WTC11 (cell line): Measurements from ENCODE around the gene HOXA10. TPM values are rescaled to one million over a fixed set of nuclear protein-coding genes. Genes with fewer than 3 reads are reported as not detected.
A peak's percentile ranks its signal among the peaks of the same experiment; 100 is the strongest.

ENCODE experiments used
- ATAC-seq: fragments of 200-7000 bp; cut with Tn5 transposase; 2 replicates; pipeline ENCODE4 v1.10.0; 2021; ENCODE audit warnings: mild to moderate bottlenecking, moderate library complexity
- CTCF ChIA-PET: fragments of 300-600 bp; sonication (Branson Sonifier 250); formaldehyde crosslinking; loops from one replicate; lab custom pipeline; 2021; ENCODE audit warnings: antibody characterized with exemption; lab: Charles Lee
- POLR2A ChIA-PET: fragments of 350-600 bp; sonication (Branson Sonifier 250); formaldehyde crosslinking; loops from one replicate; lab custom pipeline; 2021; ENCODE audit warnings: antibody characterized with exemption; lab: Charles Lee
- DNase-seq: peaks from one replicate; pipeline ENCODE4 v3.0.0; 2021; ENCODE audit warnings: low spot score
- H3K27ac Mint-ChIP-seq: 2 replicates; pipeline ENCODE4 v1.8.0; 2021; ENCODE audit warnings: mixed read lengths
- H3K27me3 Mint-ChIP-seq: 2 replicates; pipeline ENCODE4 v1.8.0; 2021; ENCODE audit warnings: low read depth, mild to moderate bottlenecking, moderate library complexity, mixed read lengths
- H3K36me3 Mint-ChIP-seq: 2 replicates; pipeline ENCODE4 v1.8.0; 2021; ENCODE audit warnings: mixed read lengths
- H3K4me1 Mint-ChIP-seq: 2 replicates; pipeline ENCODE4 v1.8.0; 2022; ENCODE audit warnings: mixed read lengths
- H3K4me3 Mint-ChIP-seq: 2 replicates; pipeline ENCODE4 v1.8.0; 2021; ENCODE audit warnings: mild to moderate bottlenecking, moderate library complexity, mixed read lengths
- H3K9me3 Mint-ChIP-seq: 2 replicates; pipeline ENCODE4 v1.8.0; 2021; ENCODE audit warnings: mixed read lengths
- ATF1 ChIP-seq: sonication (generic); formaldehyde crosslinking; IDR thresholded peaks from 2 replicates; pipeline ENCODE4 v1.8.1; 2023; ENCODE audit warnings: mild to moderate bottlenecking, moderate library complexity, missing genetic modification reagents
- FOXJ3 ChIP-seq: sonication (generic); formaldehyde crosslinking; IDR thresholded peaks from 2 replicates; pipeline ENCODE4 v1.9.0; 2021; ENCODE audit warnings: missing genetic modification reagents, mild to moderate bottlenecking, borderline replicate concordance
- FOXK1 ChIP-seq: sonication (generic); formaldehyde crosslinking; IDR thresholded peaks from 2 replicates; pipeline ENCODE4 v1.8.0; 2022; ENCODE audit warnings: mild to moderate bottlenecking, moderate library complexity, missing genetic modification reagents
- HMGA2 ChIP-seq: fragments of 250-450 bp; sonication (Bioruptor Pico); IDR thresholded peaks from 2 replicates; pipeline ENCODE4 v1.4.0; 2021; ENCODE audit warnings: mild to moderate bottlenecking, moderate library complexity
- NFATC4 ChIP-seq: fragments of 250-450 bp; sonication (Bioruptor Pico); IDR thresholded peaks from 2 replicates; pipeline ENCODE4 v1.9.0; 2021; ENCODE audit warnings: mild to moderate bottlenecking
- NR2C2 ChIP-seq: sonication (generic); formaldehyde crosslinking; IDR thresholded peaks from 2 replicates; pipeline ENCODE4 v1.8.0; 2022; ENCODE audit warnings: mild to moderate bottlenecking, missing genetic modification reagents
- NR3C1 ChIP-seq: sonication (generic); formaldehyde crosslinking; conservative IDR thresholded peaks from 2 replicates; pipeline ENCODE4 v1.8.1; 2023; ENCODE audit warnings: low read depth, mild to moderate bottlenecking, missing genetic modification reagents
- PRRX2 ChIP-seq: fragments of 250-450 bp; sonication (Bioruptor Pico); IDR thresholded peaks from 2 replicates; pipeline ENCODE4 v1.8.0; 2021; ENCODE audit warnings: mild to moderate bottlenecking
- RORB ChIP-seq: fragments of 250-450 bp; sonication (Bioruptor Pico); IDR thresholded peaks from 2 replicates; pipeline ENCODE4 v1.9.0; 2021; ENCODE audit warnings: mild to moderate bottlenecking
- TCF7 ChIP-seq: sonication (generic); formaldehyde crosslinking; IDR thresholded peaks from 2 replicates; pipeline ENCODE4 v1.8.0; 2022; ENCODE audit warnings: mild to moderate bottlenecking, low read depth, missing genetic modification reagents, moderate library complexity
- TEAD1 ChIP-seq: sonication (generic); formaldehyde crosslinking; IDR thresholded peaks from 2 replicates; pipeline ENCODE4 v1.8.0; 2022; ENCODE audit warnings: mild to moderate bottlenecking, missing genetic modification reagents
- ZNF416 ChIP-seq: fragments of 250-450 bp; sonication (Bioruptor Pico); IDR thresholded peaks from 2 replicates; pipeline ENCODE4 v1.9.0; 2021; ENCODE audit warnings: mild to moderate bottlenecking, inconsistent platforms
- total RNA-seq: library from RNA; stranded (reverse); gene quantifications from 3 replicates; pipeline ENCODE4 v1.2.3, GENCODE V29; 2021
- TF ChIP-seq, protein P1 (sequence below): sonication (generic); formaldehyde crosslinking; IDR thresholded peaks from 2 replicates; pipeline ENCODE4 v1.8.0; 2022; ENCODE audit warnings: mild to moderate bottlenecking, missing genetic modification reagents
- TF ChIP-seq, protein P2 (sequence below): sonication (generic); formaldehyde crosslinking; IDR thresholded peaks from 2 replicates; pipeline ENCODE4 v1.8.0; 2023; ENCODE audit warnings: missing genetic modification reagents, mild to moderate bottlenecking, borderline replicate concordance
- TF ChIP-seq, protein P3 (sequence below): sonication (generic); formaldehyde crosslinking; IDR thresholded peaks from 2 replicates; pipeline ENCODE4 v1.8.0; 2022; ENCODE audit warnings: missing genetic modification reagents
- TF ChIP-seq, protein P4 (sequence below): sonication (generic); formaldehyde crosslinking; conservative IDR thresholded peaks from 2 replicates; pipeline ENCODE4 v1.8.1; 2022; ENCODE audit warnings: mild to moderate bottlenecking, missing genetic modification reagents
- TF ChIP-seq, protein P5 (sequence below): sonication (generic); formaldehyde crosslinking; IDR thresholded peaks from 2 replicates; pipeline ENCODE4 v1.8.1; 2023; ENCODE audit warnings: mild to moderate bottlenecking, missing genetic modification reagents, moderate library complexity
- TF ChIP-seq, protein P6 (sequence below): sonication (generic); formaldehyde crosslinking; conservative IDR thresholded peaks from 2 replicates; pipeline ENCODE4 v1.8.1; 2023; ENCODE audit warnings: mild to moderate bottlenecking, low read depth, missing genetic modification reagents, moderate library complexity
- TF ChIP-seq, protein P7 (sequence below): fragments of 250-450 bp; sonication (Bioruptor Pico); IDR thresholded peaks from 2 replicates; pipeline ENCODE4 v1.8.0; 2021; ENCODE audit warnings: mild to moderate bottlenecking

The HOXA10 gene
- total RNA-seq, 1 experiment from 2014 or later = 0.07 TPM

DNA sequence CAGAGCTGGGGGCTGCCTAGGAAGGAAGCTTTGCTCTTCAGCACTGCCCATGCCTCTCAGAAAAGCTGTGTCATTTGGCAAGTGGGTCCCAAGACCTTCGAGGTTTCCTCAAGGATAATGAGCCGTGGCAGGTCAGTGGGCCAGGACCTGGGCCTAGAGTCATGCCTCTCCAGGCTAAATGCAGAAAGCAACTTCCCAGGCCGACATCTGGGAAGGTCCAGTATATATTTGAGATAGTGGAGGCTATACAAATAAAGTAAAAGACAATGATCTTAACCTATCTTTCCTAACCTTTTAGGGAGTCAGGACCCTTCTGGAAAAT, 2.4 kb upstream of the HOXA10 start:
- Mint-ChIP-seq H3K4me1 (peaks cover 25% of the 10 kb centered on the region), H3K36me3 (no peaks in the 10 kb centered on the region), H3K27ac (no peak overlapping the region), H3K27me3 (peaks cover 99% of the 10 kb centered on the region), H3K9me3 (no peaks in the 10 kb centered on the region), H3K4me3 (no peak overlapping the region)
- CTCF ChIA-PET = interaction anchor here (1.2 to 2.3 kb wide), 3 partner anchors 8 to 68 kb away, joined by 4 to 6 read pairs (median 4); partner anchors contain the start of genes HOXA11 and HOXA9
- POLR2A ChIA-PET = no interaction called here
- TF ChIP-seq NFATC4 (CRISPR knock-in tag) (no peak), HMGA2 (CRISPR knock-in tag) (no peak), RORB (CRISPR knock-in tag) (no peak), FOXJ3 (no peak), ZNF416 (CRISPR knock-in tag) (no peak), PRRX2 (CRISPR knock-in tag) (no peak), FOXK1 (CRISPR knock-in tag) (no peak), TEAD1 (CRISPR knock-in tag) (no peak)
- TF ChIP-seq, protein P1, sequence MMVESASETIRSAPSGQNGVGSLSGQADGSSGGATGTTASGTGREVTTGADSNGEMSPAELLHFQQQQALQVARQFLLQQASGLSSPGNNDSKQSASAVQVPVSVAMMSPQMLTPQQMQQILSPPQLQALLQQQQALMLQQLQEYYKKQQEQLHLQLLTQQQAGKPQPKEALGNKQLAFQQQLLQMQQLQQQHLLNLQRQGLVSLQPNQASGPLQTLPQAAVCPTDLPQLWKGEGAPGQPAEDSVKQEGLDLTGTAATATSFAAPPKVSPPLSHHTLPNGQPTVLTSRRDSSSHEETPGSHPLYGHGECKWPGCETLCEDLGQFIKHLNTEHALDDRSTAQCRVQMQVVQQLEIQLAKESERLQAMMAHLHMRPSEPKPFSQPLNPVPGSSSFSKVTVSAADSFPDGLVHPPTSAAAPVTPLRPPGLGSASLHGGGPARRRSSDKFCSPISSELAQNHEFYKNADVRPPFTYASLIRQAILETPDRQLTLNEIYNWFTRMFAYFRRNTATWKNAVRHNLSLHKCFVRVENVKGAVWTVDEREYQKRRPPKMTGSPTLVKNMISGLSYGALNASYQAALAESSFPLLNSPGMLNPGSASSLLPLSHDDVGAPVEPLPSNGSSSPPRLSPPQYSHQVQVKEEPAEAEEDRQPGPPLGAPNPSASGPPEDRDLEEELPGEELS (CRISPR knock-in tag) = no peak
- TF ChIP-seq, protein P2, sequence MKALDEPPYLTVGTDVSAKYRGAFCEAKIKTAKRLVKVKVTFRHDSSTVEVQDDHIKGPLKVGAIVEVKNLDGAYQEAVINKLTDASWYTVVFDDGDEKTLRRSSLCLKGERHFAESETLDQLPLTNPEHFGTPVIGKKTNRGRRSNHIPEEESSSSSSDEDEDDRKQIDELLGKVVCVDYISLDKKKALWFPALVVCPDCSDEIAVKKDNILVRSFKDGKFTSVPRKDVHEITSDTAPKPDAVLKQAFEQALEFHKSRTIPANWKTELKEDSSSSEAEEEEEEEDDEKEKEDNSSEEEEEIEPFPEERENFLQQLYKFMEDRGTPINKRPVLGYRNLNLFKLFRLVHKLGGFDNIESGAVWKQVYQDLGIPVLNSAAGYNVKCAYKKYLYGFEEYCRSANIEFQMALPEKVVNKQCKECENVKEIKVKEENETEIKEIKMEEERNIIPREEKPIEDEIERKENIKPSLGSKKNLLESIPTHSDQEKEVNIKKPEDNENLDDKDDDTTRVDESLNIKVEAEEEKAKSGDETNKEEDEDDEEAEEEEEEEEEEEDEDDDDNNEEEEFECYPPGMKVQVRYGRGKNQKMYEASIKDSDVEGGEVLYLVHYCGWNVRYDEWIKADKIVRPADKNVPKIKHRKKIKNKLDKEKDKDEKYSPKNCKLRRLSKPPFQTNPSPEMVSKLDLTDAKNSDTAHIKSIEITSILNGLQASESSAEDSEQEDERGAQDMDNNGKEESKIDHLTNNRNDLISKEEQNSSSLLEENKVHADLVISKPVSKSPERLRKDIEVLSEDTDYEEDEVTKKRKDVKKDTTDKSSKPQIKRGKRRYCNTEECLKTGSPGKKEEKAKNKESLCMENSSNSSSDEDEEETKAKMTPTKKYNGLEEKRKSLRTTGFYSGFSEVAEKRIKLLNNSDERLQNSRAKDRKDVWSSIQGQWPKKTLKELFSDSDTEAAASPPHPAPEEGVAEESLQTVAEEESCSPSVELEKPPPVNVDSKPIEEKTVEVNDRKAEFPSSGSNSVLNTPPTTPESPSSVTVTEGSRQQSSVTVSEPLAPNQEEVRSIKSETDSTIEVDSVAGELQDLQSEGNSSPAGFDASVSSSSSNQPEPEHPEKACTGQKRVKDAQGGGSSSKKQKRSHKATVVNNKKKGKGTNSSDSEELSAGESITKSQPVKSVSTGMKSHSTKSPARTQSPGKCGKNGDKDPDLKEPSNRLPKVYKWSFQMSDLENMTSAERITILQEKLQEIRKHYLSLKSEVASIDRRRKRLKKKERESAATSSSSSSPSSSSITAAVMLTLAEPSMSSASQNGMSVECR (CRISPR knock-in tag) = no peak
- TF ChIP-seq, protein P3, sequence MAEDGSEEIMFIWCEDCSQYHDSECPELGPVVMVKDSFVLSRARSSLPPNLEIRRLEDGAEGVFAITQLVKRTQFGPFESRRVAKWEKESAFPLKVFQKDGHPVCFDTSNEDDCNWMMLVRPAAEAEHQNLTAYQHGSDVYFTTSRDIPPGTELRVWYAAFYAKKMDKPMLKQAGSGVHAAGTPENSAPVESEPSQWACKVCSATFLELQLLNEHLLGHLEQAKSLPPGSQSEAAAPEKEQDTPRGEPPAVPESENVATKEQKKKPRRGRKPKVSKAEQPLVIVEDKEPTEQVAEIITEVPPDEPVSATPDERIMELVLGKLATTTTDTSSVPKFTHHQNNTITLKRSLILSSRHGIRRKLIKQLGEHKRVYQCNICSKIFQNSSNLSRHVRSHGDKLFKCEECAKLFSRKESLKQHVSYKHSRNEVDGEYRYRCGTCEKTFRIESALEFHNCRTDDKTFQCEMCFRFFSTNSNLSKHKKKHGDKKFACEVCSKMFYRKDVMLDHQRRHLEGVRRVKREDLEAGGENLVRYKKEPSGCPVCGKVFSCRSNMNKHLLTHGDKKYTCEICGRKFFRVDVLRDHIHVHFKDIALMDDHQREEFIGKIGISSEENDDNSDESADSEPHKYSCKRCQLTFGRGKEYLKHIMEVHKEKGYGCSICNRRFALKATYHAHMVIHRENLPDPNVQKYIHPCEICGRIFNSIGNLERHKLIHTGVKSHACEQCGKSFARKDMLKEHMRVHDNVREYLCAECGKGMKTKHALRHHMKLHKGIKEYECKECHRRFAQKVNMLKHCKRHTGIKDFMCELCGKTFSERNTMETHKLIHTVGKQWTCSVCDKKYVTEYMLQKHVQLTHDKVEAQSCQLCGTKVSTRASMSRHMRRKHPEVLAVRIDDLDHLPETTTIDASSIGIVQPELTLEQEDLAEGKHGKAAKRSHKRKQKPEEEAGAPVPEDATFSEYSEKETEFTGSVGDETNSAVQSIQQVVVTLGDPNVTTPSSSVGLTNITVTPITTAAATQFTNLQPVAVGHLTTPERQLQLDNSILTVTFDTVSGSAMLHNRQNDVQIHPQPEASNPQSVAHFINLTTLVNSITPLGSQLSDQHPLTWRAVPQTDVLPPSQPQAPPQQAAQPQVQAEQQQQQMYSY (CRISPR knock-in tag) = no peak
- ATAC-seq = no peak
- DNase-seq = no peak

DNA sequence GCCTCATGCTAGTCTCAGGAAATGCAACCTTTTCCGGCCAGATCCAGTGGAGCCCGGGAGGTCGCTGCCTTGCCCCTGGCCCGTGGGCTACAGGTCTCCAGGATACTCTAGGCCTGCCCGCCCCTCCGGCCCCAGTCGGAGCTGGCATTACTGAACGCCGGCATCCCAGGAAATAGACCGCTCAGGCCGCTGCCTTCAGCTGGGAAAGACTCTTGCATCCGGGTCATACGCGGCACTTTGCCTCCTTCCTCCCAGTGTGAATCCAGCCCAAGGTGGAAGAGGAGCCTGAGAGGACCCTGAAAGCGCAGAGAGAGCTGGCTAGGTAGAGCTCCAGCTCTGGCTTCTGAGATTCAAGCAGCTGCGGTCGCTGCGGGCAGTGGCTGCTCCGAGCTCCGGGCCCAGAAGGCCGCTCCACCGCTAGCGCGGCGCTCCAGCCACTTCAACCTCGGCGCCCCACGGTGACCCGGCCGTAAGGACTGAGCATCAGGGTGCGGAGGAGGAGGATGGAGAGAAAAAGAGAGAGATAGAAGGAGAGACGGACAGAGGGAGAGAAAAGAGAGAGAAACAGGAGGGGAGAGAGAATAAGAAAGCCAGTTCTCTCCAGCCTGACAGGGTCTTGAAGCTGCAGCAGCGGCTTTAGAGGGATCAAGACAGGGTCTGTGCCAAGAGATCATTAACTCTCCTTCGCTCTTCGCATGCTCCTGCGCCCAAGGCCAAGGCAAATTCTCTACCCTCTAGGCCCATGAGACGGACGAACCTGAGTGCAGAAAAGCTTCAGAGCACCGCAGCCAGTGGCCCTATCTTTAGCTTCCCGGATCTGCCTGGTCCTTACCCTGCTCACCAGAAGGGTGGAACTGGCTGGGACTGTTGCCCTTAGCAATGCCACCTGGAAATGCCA, 1.8 kb upstream of the HOXA10 start:
- Mint-ChIP-seq H3K36me3 (no peaks in the 10 kb centered on the region), H3K4me1 (peaks cover 27% of the 10 kb centered on the region), H3K27ac (no peak overlapping the region), H3K27me3 (peaks cover 99% of the 10 kb centered on the region), H3K4me3 (no peak overlapping the region), H3K9me3 (no peaks in the 10 kb centered on the region)
- ChIA-PET CTCF (interaction anchor here (0.6 to 2.3 kb wide), 7 partner anchors 9 to 78 kb away, joined by 3 to 6 read pairs (median 4); partner anchors contain the start of genes HOXA11 and HOXA9), POLR2A (interaction anchor here (0.8 kb wide), 1 partner anchor 29 kb away, joined by 3 read pairs; no protein-coding TSS in a partner anchor)
- DNase-seq (no peak), ATAC-seq (peak; percentile 2; the same call in 1 of the 2 replicates)
- TF ChIP-seq ATF1 (CRISPR knock-in tag) = no peak
- no peak for TF ChIP-seq NR2C2 (CRISPR knock-in tag)
- TF ChIP-seq, protein P4, sequence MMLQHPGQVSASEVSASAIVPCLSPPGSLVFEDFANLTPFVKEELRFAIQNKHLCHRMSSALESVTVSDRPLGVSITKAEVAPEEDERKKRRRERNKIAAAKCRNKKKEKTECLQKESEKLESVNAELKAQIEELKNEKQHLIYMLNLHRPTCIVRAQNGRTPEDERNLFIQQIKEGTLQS (CRISPR knock-in tag) = no peak
- TF ChIP-seq, protein P5, sequence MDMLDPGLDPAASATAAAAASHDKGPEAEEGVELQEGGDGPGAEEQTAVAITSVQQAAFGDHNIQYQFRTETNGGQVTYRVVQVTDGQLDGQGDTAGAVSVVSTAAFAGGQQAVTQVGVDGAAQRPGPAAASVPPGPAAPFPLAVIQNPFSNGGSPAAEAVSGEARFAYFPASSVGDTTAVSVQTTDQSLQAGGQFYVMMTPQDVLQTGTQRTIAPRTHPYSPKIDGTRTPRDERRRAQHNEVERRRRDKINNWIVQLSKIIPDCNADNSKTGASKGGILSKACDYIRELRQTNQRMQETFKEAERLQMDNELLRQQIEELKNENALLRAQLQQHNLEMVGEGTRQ = no peak
- TF ChIP-seq, protein P6, sequence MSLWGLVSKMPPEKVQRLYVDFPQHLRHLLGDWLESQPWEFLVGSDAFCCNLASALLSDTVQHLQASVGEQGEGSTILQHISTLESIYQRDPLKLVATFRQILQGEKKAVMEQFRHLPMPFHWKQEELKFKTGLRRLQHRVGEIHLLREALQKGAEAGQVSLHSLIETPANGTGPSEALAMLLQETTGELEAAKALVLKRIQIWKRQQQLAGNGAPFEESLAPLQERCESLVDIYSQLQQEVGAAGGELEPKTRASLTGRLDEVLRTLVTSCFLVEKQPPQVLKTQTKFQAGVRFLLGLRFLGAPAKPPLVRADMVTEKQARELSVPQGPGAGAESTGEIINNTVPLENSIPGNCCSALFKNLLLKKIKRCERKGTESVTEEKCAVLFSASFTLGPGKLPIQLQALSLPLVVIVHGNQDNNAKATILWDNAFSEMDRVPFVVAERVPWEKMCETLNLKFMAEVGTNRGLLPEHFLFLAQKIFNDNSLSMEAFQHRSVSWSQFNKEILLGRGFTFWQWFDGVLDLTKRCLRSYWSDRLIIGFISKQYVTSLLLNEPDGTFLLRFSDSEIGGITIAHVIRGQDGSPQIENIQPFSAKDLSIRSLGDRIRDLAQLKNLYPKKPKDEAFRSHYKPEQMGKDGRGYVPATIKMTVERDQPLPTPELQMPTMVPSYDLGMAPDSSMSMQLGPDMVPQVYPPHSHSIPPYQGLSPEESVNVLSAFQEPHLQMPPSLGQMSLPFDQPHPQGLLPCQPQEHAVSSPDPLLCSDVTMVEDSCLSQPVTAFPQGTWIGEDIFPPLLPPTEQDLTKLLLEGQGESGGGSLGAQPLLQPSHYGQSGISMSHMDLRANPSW = no peak
- no peak for TF ChIP-seq NR3C1 (CRISPR knock-in tag)
- TF ChIP-seq, protein P7, sequence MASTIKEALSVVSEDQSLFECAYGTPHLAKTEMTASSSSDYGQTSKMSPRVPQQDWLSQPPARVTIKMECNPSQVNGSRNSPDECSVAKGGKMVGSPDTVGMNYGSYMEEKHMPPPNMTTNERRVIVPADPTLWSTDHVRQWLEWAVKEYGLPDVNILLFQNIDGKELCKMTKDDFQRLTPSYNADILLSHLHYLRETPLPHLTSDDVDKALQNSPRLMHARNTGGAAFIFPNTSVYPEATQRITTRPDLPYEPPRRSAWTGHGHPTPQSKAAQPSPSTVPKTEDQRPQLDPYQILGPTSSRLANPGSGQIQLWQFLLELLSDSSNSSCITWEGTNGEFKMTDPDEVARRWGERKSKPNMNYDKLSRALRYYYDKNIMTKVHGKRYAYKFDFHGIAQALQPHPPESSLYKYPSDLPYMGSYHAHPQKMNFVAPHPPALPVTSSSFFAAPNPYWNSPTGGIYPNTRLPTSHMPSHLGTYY (CRISPR knock-in tag) = no peak
- no peak for TF ChIP-seq TCF7 (CRISPR knock-in tag)
